HFF-Myc (cell line): ENCODE measurements around the gene AMPH.
"Not testable (repeated sequence)": the region's sequence is repeated elsewhere in the genome, so short reads cannot be mapped to it uniquely, and the experiment has no call there.

Experiments used
- DNase-seq: peaks from one replicate; pipeline ENCODE4 v3.0.0-alpha.2; 2011; ENCODE audit warnings: low read depth; ENCODE audit errors: extremely low read depth
- H3K4me3 ChIP-seq: replicated peaks from 2 replicates; pipeline ENCODE4 v1.5.1; 2011; ENCODE audit warnings: low read depth, mild to moderate bottlenecking, control low read depth, low read length
- TF ChIP-seq, protein P1 (sequence below): IDR thresholded peaks from 2 replicates; pipeline ENCODE4 v1.5.1; 2012; ENCODE audit warnings: mild to moderate bottlenecking, low read depth, low read length, control low read depth; ENCODE audit errors: missing control alignments

Gene AMPH

DNA sequence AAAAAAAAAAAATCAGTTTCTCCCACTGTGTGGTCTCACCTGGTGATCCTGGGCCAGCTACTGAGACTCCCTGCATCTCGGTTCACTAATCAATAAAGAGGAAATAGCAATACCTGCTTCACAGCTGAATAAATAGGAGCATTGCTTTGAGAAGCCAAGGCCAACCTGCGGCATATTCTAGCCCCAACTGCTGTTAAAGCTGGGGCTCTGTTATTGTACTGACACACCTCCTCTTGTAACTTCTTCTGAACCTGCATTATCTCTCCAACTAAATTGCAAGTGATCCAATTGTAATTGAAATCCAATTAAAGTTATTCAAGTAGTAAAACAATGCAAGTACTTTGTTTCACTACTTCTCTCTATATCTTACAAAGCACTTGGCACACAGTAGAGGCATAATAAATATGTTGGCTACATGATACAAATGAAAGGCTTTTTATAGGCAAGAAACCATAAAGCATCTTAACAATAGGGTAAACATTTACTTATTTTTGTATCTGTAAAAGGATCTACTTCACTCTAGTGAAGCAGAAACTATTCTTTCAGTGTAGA lies 38.4 kb downstream of the AMPH start:
- TF ChIP-seq, protein P1, sequence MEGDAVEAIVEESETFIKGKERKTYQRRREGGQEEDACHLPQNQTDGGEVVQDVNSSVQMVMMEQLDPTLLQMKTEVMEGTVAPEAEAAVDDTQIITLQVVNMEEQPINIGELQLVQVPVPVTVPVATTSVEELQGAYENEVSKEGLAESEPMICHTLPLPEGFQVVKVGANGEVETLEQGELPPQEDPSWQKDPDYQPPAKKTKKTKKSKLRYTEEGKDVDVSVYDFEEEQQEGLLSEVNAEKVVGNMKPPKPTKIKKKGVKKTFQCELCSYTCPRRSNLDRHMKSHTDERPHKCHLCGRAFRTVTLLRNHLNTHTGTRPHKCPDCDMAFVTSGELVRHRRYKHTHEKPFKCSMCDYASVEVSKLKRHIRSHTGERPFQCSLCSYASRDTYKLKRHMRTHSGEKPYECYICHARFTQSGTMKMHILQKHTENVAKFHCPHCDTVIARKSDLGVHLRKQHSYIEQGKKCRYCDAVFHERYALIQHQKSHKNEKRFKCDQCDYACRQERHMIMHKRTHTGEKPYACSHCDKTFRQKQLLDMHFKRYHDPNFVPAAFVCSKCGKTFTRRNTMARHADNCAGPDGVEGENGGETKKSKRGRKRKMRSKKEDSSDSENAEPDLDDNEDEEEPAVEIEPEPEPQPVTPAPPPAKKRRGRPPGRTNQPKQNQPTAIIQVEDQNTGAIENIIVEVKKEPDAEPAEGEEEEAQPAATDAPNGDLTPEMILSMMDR, result no peak
- H3K4me3 ChIP-seq, result no peak overlapping the region
- no peak for DNase-seq

DNA sequence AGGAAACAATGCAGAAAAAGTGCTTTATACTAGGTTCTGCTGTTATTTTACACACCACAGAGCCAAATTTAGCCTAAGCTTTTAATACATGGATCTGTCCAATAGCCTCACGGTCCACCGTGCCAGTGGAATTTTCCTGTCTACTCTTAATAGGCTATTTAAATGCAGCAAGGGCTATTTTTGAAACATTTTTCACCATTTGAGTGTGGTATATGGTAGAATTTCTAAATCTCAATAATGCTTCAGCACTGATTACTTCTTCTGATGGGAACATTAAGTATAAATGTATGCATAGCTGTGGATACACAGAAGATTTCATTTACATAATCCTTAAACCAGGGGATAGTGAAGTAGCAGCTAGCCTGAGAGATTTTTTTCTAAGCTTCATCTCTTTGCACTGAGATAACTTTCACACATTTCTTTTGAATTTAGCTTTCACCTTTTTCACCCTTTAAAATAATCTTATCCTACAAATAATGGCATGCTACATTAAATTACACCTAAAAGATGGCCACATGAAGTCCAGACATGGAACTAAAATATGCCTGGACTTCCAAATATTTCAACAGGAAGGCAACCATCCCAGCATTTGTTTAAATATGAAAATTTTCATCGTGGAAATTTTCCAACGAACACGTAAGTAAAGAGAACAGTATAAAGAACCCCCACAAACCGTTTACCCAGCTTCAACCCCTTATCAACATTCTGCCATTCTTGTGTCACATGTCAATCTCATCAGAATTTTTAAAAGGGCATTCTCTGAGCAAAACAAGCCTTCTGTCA lies 45.4 kb downstream of the AMPH start:
- no peak for DNase-seq
- TF ChIP-seq, protein P1, result no peak
- H3K4me3 ChIP-seq, result no peak overlapping the region

DNA sequence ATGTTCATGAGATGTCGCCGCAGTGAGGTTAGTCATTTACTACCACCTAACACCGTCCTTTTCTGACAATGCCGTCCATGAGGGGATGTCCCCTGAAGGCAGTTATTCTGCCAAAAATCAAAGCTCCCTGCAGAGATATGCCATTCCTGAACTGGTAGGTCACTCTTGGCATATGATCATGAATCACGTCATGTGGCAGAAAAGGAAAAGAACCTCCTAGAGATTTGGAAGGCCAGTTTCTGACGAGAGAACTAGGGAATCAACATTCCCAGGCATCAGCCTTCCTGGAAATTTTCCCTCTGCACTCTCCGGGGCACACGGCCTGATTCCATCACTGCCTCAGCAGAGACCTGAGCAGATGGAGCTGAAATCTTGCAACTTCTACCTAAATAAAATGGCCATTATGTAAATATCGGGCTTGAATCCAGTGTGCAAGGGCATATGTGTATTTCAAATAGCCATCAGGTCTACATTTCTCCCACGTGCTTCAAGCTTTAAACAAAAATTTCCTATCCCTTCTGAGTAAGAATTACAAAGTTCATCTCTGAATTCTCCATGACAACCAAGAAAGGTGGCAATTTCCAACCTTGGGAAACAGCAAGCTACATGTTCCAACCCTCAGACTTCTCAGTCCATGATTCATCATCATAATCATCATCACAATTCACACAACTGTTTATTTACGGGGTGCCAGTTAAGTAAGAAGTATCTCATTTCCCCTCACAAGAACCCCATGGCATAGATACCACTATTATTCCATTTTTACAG lies 46.5 kb downstream of the AMPH start:
- H3K4me3 ChIP-seq, result no peak overlapping the region
- TF ChIP-seq, protein P1, result no peak
- DNase-seq, result peak; percentile 3

DNA sequence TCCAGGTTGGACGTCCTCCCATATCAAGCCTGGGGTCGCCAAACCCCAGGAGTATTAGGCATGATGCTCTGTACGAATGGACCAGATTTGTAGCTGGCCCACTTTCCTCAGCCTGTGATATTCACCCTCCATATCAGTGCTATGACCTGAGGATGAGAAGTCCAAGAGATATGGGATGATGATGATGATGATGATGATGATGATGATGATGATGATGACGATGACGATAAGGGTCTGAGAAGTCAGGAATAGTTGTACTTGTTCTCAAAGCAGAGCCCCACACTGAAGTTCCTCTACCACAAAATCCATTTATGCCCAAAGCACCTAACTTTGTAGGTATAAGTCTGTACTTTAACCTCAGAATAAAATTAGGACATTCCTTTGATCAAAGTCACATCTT lies 50.7 kb downstream of the AMPH start:
- DNase-seq, result no peak
- TF ChIP-seq, protein P1, result no peak
- no peak overlapping the region for H3K4me3 ChIP-seq

DNA sequence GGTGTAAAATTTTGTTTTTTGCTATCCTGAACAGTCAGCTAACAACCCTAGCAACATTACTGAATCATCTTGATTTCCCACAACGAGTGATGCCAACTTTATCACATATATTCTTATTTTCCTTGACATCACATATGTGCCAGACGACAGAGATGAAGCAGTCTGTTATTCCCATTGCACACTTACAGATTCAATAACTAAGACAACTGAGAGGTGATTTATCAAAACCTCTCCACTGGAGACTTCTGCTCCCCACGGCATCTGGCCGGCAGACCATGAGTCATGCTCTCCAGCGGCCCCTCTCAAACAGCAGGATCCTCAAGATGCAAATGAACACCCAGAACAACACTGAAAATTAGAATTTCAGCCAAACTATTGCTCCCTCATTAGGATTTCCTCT lies 57.1 kb downstream of the AMPH start:
- TF ChIP-seq, protein P1, result no peak
- H3K4me3 ChIP-seq, result no peak overlapping the region
- DNase-seq, result no peak

DNA sequence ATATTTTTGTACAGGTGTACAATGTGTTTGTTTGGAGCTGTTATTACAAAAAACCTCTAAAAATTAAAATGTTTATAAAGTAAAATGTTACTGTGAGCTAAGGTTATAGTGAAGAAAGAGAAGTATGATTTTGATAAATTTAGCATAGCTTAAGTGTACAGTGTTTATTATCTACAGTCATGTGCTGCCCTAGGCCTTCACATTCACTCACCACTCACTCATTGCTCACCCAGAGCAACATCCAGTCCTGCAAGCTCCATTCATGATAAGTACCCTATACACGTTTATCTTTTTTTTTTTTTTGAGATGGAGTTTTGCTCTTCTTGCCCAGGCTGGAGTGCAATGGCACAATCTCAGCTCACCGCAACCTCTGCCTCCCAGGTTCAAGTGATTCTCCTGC lies 59.6 kb downstream of the AMPH start:
- DNase-seq, H3K4me3 ChIP-seq: not testable (repeated sequence)

DNA sequence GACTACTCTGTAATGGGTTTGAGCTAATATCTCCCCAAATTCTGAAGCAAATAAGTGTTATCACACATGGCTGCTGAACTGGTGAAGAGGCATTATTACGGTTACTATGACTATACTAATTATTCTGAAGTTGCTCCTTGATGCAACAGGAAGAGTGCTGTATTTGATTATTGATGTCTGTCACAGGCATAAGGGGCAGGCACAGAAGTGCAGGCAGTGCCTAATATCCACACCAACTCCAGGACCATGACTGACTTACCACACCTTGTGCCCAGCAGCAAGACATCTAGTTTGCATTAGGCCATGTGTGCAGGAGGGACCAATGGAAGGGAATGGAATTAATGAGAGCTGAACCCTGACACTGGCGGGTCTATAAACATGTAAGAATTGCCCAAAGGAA lies 62.7 kb downstream of the AMPH start:
- DNase-seq, result no peak
- H3K4me3 ChIP-seq, result no peak overlapping the region
- TF ChIP-seq, protein P1, result no peak
